Suprapubic skin (tissue), 3 donors: ENCODE measurements around the gene TRIAP1.

Source experiments
- CTCF ChIP-seq, 2 donors: fragments of 200-600 bp in 1 of 2; fragments of 450-650 bp in 1 of 2; sonication (generic) in 1 of 2; IDR thresholded peaks; one replicate each; pipeline ENCODE4 v1.5.1; 2016 to 2019; ENCODE audit warnings: antibody characterized with exemption in 2 of 2, mild to moderate bottlenecking in 1 of 2, moderate library complexity in 1 of 2
- EP300 ChIP-seq: sonication (generic); formaldehyde crosslinking; IDR thresholded peaks from one replicate; pipeline ENCODE4 v1.6.1; 2017; ENCODE audit warnings: antibody characterized with exemption

GRCh38 chr12:120470150-120470784 lies 24.1 kb upstream of the TRIAP1 start:
- TF ChIP-seq EP300, result no peak
- no peak for TF ChIP-seq CTCF (IDR thresholded peaks at IDR 0.05)
